Stimulated activated CD4-positive, alpha-beta T cell treated with anti-CD3 and anti-CD28 coated beads, Interleukin-4, amount 100 ng/mL, for 48 hours (primary cell): ENCODE measurements around the gene ACBD6.

Source experiments
- DNase-seq, 2 donors: peaks; one replicate each; pipeline ENCODE4 v3.0.0-alpha.2; 2020; ENCODE audit warnings: low read depth in 2 of 2

ACBD6 gene

GRCh38 chr1:180369061-180369460 lies 133.3 kb downstream of the ACBD6 start:
- DNase-seq, result no peak

DNA sequence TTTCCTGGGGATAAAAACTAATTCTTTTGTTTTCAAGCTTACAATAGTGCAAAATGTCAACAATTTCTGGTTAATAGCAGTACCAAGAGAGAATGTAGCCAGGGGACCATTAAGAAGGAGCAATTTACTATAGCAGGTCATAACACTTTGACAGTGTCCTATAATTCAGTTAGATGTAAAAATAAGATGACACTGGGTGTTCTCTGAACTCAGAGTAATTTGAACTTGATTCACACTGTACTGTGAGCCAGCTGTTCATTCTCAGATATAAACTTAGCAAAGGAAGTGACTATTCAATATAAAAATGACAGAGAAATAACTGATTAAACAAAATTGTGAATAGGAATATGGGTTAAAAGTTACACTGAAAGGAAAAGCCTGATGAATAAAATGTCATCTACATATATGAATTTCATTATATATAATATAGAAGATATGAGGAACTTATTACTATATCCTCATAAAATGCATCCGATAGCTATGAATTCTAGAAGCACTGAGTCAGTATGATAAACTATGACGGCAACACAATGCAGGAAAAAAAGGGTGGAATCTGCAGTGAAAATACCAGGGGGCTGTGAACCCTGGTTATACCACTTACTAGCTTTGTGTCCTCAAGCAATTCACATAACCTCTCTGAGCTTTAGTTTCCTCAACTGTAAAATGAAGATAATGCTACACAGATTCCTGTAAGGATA lies 135.9 kb downstream of the ACBD6 start:
- no peak for DNase-seq

GRCh38 chr1:180365039-180365438 lies 137.3 kb downstream of the ACBD6 start:
- DNase-seq, result no peak

GRCh38 chr1:180363246-180363995 lies 139.0 kb downstream of the ACBD6 start:
- no peak for DNase-seq

DNA sequence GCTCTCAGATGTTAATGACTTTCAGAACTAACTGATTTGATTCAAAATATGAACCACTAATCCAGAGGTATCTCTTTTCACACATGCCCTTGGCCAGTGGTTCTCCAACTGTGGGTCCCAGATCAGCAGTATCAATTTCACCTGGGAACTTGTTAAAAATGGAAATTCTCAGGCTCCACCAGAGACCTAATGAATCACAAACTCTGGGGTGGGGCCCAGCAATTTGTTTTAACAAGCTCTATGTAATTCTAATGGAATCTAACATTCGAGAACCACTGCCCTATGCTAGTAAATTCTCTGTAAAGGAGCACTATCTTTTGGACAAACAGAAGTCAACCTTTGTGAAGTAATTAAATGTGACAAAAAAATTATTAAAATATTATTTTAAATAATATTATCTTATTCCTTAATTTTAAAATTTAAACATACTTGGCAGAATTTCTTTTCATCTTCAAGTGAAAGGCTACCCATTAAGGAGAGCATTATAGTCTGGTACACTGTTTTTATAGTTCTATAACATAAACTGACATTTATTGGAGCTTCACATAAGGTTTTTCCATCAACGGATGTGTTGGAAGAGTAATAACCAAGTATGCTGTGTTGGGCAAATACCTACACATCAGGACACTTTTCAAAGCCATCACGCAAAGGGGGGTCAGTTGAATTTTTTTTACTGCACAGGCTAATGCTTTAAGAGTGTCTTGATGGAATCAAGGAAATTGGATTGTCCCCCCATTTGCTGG lies 141.9 kb downstream of the ACBD6 start:
- DNase-seq, result no peak

GRCh38 chr1:180358649-180359048 lies 143.7 kb downstream of the ACBD6 start:
- no peak for DNase-seq

DNA sequence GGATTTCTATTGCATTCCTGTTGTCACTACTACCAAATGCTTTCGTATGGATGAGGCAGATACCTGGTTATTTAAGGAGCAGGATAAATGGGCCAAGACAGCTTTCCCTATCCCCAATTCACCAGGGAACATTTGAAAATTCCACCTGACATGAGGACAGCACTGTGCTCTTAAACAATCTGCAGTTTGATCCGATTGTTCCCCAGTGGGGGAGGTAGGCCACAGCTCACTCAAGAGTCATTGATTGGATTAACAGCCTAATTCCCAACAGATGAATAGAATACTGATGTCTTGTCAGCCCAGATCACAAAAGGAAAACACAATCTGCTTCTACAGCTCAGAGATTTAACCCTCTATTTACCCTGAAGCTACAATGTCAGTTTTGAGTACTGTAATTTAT lies 148.4 kb downstream of the ACBD6 start:
- DNase-seq, result no peak

DNA sequence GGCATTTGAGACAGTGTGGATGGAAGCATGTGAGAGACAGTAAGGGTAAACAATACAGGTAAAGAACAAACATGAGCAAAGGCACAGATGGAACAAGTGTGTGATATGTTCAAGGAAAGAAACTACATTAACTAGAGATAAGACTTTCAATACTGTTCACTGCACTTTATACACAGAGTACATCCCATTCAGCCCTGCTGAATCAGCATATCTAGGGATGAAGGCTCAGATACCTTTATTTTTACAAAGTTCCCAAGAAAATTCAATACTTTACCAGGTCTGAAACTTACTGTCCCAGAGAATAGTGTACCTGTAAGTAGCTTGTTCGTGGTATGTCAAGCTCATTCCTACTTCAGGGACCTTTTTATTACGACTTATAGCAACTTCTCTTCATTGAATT lies 149.8 kb downstream of the ACBD6 start:
- no peak for DNase-seq

DNA sequence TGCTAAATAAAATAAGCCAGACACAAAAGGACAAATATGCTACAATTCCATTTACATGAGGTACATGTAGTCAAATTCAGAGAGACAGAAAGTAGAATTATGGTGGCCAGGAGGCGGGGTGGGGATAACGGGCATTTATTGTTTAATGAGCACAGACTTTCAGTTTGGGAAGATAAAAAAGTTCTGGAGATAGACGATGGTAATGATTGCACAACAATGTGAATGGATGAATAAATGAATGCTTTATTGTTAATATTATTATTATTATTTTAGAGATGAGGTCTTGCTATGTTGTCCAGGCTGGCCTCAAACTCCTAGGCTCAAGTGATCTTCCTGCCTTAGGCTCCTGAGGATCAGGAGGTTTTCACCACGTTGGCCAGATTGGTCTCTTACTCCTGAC lies 150.4 kb downstream of the ACBD6 start:
- no peak for DNase-seq

DNA sequence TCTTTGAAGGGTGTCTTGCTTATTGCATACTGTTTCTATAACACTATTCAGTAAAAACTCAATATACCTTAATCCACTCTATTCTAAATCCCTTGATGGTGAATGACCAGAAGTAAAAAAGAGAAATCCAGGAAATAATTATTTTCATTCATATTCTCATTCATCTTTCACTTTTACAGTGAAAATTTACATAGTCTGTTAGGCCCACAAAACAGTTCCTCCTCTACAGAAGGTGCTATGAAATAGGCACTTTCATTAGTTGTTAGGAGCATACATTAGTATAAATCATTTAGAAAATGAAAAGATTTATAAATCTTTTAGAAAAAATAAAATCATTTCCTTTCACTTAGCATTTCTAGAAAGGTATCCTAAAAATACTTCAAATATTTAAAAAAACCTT lies 157.2 kb downstream of the ACBD6 start:
- no peak for DNase-seq

GRCh38 chr1:180343921-180344769 lies 158.2 kb downstream of the ACBD6 start:
- no peak for DNase-seq

- DNase-seq, result no peak
These were observed 175.3 kb downstream of the ACBD6 start for GRCh38 chr1:180327089-180327488.

DNA sequence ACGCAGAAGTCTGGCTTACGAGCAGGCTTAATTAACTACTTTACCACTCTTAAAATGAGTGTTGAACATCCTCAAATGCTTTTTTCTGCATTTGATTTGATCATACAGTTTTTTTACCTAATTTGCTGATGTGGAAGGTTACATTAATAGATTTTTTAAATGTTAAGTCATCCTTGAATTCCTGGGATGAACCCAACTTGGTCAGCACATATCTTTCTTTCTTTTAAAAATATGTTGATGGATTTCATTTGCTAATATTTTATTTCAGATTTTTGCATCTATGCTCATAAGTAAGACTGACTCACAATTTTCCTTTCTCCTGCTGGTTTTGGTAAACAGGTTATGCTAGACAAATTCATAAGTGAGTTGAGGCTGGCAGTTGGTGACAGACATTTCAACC lies 189.5 kb downstream of the ACBD6 start:
- DNase-seq, result no peak

GRCh38 chr1:180311011-180311730 lies 191.2 kb downstream of the ACBD6 start:
- no peak for DNase-seq

DNA sequence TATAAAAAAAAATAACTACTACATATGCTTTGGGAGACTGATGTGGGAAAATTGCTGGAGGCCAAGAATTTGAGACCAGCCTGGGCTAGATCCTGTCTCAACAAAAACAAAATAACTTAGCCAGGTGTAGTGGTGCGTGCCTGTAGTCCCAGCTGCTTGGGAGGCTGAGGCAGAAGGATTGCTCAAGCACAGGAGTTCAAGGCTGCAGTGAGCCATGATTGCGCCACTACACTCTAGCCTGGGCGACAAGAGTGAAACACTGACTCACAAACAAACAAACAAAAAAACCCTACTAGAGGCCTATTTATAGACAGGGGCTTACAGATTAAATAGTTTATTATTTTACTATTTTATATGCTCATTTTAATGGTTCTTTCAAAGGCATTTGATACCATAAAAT lies 192.3 kb downstream of the ACBD6 start:
- DNase-seq, result no peak

GRCh38 chr1:180309338-180309737 lies 193.0 kb downstream of the ACBD6 start:
- no peak for DNase-seq

- no peak for DNase-seq
These were observed 201.1 kb downstream of the ACBD6 start for GRCh38 chr1:180301135-180301742.

DNA sequence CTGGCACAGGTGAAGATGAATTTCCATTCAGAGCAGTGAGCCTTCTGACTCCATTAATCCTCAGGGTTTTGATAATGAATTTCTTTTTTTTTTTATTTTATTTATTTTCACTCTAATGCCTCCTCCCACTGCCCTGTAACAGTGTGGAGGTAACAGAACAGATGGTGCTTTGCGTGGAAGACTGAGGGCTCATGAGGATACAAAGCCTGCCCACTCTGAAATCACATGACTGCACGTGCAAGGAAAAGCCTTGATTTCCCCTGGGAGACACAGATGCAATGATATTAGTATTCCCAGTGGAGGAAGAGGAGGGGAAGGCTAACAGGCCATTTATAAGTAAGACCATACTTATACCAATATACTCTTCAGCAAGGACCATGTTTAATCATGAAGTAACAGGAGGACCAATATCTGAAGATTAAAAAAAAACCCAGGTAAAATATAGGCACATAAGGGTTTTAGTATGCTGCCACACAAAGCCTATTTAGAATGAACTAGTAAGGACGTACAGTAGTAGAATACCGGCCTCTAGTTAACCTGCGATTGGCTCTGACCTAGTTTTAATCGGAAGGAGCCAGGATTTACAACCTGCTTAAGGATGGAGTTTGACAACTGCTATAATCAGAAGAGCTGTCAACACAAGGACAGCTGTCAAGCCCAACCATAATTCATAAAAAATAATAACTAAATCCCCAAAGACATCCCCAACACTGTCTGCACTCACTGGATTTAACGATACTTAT lies 202.7 kb downstream of the ACBD6 start:
- DNase-seq, result no peak

DNA sequence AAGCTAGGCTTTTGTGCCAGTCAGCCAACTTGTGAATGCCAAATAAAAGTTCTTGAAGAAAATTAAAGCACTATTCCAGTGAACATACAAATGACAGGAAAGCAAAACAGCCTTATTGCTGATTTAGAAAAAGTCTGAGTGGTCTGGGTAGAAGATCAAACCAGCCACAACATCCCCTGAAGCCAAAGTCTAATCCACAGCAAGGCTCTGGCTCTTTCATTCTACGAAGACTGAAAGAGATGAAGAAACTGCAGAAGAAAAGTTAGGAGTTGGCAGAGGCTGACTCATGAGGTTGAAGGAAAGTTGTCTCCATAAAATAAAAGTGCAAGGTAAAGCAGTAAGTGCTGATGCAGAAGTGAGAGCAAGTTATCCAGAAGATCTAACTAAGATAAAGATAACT lies 206.4 kb downstream of the ACBD6 start:
- DNase-seq, result no peak

- no peak for DNase-seq
These were observed 207.7 kb downstream of the ACBD6 start for GRCh38 chr1:180294711-180295110.
